HEK293 (cell line): ENCODE measurements around the gene GATM.

Experiments used
- CTCF ChIA-PET: fragments of 350-600 bp; formaldehyde crosslinking; extraction: SDS; loops from one replicate; lab custom pipeline; 2021; ENCODE audit warnings: antibody characterized with exemption; lab: Yijun Ruan, JAX
- POLR2A ChIA-PET: fragments of 300-600 bp; formaldehyde crosslinking; extraction: SDS; loops from one replicate; lab custom pipeline; 2020; ENCODE audit warnings: antibody characterized with exemption, inconsistent platforms; lab: Yijun Ruan, JAX
- H3K27ac ChIP-seq: fragments of 200-500 bp; sonication (Bioruptor generic); 2 replicates; pipeline ENCODE4 v1.5.1; 2014; ENCODE audit warnings: low read depth, low read length, control low read depth, inconsistent platforms; ENCODE audit errors: extremely low read depth
- H3K36me3 ChIP-seq, 2 experiments: fragments of 200-500 bp in 1 of 2; sonication (Bioruptor generic) in 1 of 2; 1 replicate in 1 of 2; 2 replicates in 1 of 2; pipeline ENCODE4 v1.5.1; 2014 to 2017; ENCODE audit warnings: inconsistent platforms in 2 of 2, low read length in 2 of 2; ENCODE audit not compliant: control insufficient read depth in 2 of 2, insufficient read depth in 1 of 2
- H3K4me1 ChIP-seq: fragments of 200-500 bp; sonication (Bioruptor generic); 2 replicates; pipeline ENCODE4 v1.5.1; 2014; ENCODE audit warnings: mild to moderate bottlenecking, low read length, inconsistent platforms; ENCODE audit not compliant: control insufficient read depth, insufficient read depth
- H3K4me3 ChIP-seq: 2 replicates; pipeline ENCODE4 v1.5.1; 2011; ENCODE audit warnings: low read depth, mild to moderate bottlenecking, control low read depth, low read length, moderate library complexity
- H3K9me3 ChIP-seq: fragments of 200-500 bp; sonication (Bioruptor generic); 2 replicates; pipeline ENCODE4 v1.5.1; 2014; ENCODE audit warnings: low read depth, low read length, inconsistent platforms; ENCODE audit not compliant: control insufficient read depth, insufficient read depth
- EGR2 ChIP-seq: fragments of 450-650 bp; formaldehyde crosslinking; IDR thresholded peaks from 2 replicates; pipeline ENCODE4 v1.5.1; 2016; ENCODE audit warnings: low read depth, missing biosample characterization, missing genetic modification characterization
- GFI1B ChIP-seq: fragments of 450-650 bp; formaldehyde crosslinking; IDR thresholded peaks from 2 replicates; pipeline ENCODE4 v1.5.1; 2016; ENCODE audit warnings: missing biosample characterization, missing genetic modification characterization
- GLI4 ChIP-seq: fragments of 450-650 bp; formaldehyde crosslinking; IDR thresholded peaks from 2 replicates; pipeline ENCODE4 v1.5.1; 2016; ENCODE audit warnings: missing biosample characterization, missing genetic modification characterization
- OSR2 ChIP-seq: fragments of 450-650 bp; formaldehyde crosslinking; IDR thresholded peaks from 2 replicates; pipeline ENCODE4 v1.5.1; 2016; ENCODE audit warnings: missing biosample characterization, missing genetic modification characterization
- SP7 ChIP-seq: fragments of 450-650 bp; formaldehyde crosslinking; IDR thresholded peaks from 2 replicates; pipeline ENCODE4 v1.5.1; 2016; ENCODE audit warnings: missing biosample characterization, missing genetic modification characterization
- ZBTB20 ChIP-seq: fragments of 450-650 bp; formaldehyde crosslinking; IDR thresholded peaks from 2 replicates; pipeline ENCODE4 v1.5.1; 2016; ENCODE audit warnings: missing biosample characterization, missing genetic modification characterization
- ZBTB8A ChIP-seq: fragments of 450-650 bp; formaldehyde crosslinking; IDR thresholded peaks from 2 replicates; pipeline ENCODE4 v1.5.1; 2016; ENCODE audit warnings: missing biosample characterization, missing genetic modification characterization
- ZEB2 ChIP-seq: fragments of 450-650 bp; formaldehyde crosslinking; IDR thresholded peaks from 2 replicates; pipeline ENCODE4 v1.5.1; 2016; ENCODE audit warnings: missing biosample characterization, missing genetic modification characterization
- ZNF132 ChIP-seq: fragments of 450-650 bp; formaldehyde crosslinking; IDR thresholded peaks from 2 replicates; pipeline ENCODE4 v1.5.1; 2017; ENCODE audit warnings: missing biosample characterization, missing genetic modification characterization, borderline replicate concordance
- ZNF214 ChIP-seq: fragments of 450-650 bp; formaldehyde crosslinking; IDR thresholded peaks from 2 replicates; pipeline ENCODE4 v1.5.1; 2017; ENCODE audit warnings: missing biosample characterization, mild to moderate bottlenecking, missing genetic modification characterization, borderline replicate concordance
- ZNF223 ChIP-seq: fragments of 450-650 bp; formaldehyde crosslinking; IDR thresholded peaks from 2 replicates; pipeline ENCODE4 v1.5.1; 2016; ENCODE audit warnings: missing biosample characterization, missing genetic modification characterization
- ZNF302 ChIP-seq: fragments of 450-650 bp; formaldehyde crosslinking; IDR thresholded peaks from 2 replicates; pipeline ENCODE4 v1.5.1; 2016; ENCODE audit warnings: missing biosample characterization, missing genetic modification characterization, low read depth
- ZNF501 ChIP-seq: fragments of 450-650 bp; formaldehyde crosslinking; IDR thresholded peaks from 2 replicates; pipeline ENCODE4 v1.5.1; 2016; ENCODE audit warnings: missing biosample characterization, missing genetic modification characterization
- ZNF610 ChIP-seq: fragments of 450-650 bp; formaldehyde crosslinking; IDR thresholded peaks from 2 replicates; pipeline ENCODE4 v1.5.1; 2016; ENCODE audit warnings: missing biosample characterization, missing genetic modification characterization, borderline replicate concordance
- ZNF639 ChIP-seq: fragments of 450-650 bp; formaldehyde crosslinking; IDR thresholded peaks from 2 replicates; pipeline ENCODE4 v1.5.1; 2016; ENCODE audit warnings: missing biosample characterization, missing genetic modification characterization
- ZNF791 ChIP-seq: fragments of 450-650 bp; formaldehyde crosslinking; IDR thresholded peaks from 2 replicates; pipeline ENCODE4 v1.5.1; 2016; ENCODE audit warnings: missing biosample characterization, missing genetic modification characterization
- ZNF830 ChIP-seq: fragments of 450-650 bp; IDR thresholded peaks from 2 replicates; pipeline ENCODE4 v1.5.0; 2018; ENCODE audit warnings: missing biosample characterization, missing genetic modification characterization, low read depth, mild to moderate bottlenecking, moderate library complexity
- TF ChIP-seq, protein P1 (sequence below): fragments of 450-650 bp; formaldehyde crosslinking; IDR thresholded peaks from 2 replicates; pipeline ENCODE4 v1.5.1; 2016; ENCODE audit warnings: missing biosample characterization, missing genetic modification characterization
- TF ChIP-seq, protein P2 (sequence below): fragments of 450-650 bp; formaldehyde crosslinking; IDR thresholded peaks from 2 replicates; pipeline ENCODE4 v1.5.1; 2016; ENCODE audit warnings: missing biosample characterization, missing genetic modification characterization, low read depth

The GATM gene

DNA sequence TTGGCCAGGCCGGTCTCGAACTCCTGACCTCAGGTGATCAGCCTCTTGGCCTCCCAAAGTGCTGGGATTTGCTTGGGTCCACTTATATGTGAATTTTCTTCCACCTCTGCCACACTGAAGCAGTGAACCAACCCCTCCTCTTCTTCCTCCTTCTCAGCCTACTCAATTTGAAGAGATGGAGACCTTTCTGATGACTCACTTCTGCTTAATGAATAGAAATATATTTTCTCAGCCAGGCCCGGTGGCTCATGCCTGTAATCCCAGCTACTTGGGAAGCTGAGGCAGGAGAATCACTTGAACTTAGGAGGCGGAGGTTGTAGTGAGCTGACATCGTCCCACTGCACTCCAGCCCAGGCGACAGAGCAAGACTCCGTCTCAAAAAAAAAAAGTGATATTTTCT lies 46.8 kb upstream of the GATM start:
- ChIA-PET CTCF (no interaction called here), POLR2A (no interaction called here)
- Histone ChIP-seq H3K36me3 (peaks cover 5 to 22% of the 10 kb centered on the region in 2 experiments; a peak in 2 of 3 replicates), H3K9me3 (no peaks in the 10 kb centered on the region), H3K27ac (no peak overlapping the region), H3K4me3 (no peak overlapping the region), H3K4me1 (no peaks in the 10 kb centered on the region)
- TF ChIP-seq EGR2 (tag by site-specific recombination), result 0 out of 2 replicates have a peak, but pooled peaks have one; percentile 12
- TF ChIP-seq ZNF302 (tag by site-specific recombination), result no peak
- peak; percentile 82 for TF ChIP-seq OSR2
- no peak for TF ChIP-seq GLI4 (tag by site-specific recombination)

DNA sequence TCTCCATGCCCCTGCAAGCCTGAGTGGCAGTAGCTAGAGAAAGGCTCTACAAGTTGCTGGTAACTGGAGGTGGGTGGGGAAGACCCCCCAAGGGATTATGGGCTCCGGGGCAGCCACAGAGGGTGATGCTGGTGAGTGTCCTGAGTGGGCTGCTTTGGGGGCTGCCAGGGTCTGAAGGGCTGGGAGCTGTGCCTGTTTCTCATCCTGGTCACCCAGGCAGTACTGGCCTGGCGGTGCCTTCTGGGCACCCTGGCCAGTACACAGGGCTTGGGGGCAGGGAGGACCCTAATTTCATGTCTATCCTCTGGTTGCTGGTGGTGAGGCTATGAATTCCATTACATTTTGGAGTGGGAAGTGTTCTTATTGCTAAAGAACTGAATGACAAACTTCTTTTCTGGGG lies 46.1 kb upstream of the GATM start:
- H3K4me1 ChIP-seq, result no peaks in the 10 kb centered on the region
- ChIA-PET CTCF (interaction anchor here (0.6 kb wide), 1 partner anchor 11 kb away, joined by 4 read pairs; no protein-coding TSS in a partner anchor), POLR2A (no interaction called here)
- no peak for TF ChIP-seq ZNF132 (tag by site-specific recombination)
- TF ChIP-seq ZBTB8A (tag by site-specific recombination), result no peak
- TF ChIP-seq, protein P1, sequence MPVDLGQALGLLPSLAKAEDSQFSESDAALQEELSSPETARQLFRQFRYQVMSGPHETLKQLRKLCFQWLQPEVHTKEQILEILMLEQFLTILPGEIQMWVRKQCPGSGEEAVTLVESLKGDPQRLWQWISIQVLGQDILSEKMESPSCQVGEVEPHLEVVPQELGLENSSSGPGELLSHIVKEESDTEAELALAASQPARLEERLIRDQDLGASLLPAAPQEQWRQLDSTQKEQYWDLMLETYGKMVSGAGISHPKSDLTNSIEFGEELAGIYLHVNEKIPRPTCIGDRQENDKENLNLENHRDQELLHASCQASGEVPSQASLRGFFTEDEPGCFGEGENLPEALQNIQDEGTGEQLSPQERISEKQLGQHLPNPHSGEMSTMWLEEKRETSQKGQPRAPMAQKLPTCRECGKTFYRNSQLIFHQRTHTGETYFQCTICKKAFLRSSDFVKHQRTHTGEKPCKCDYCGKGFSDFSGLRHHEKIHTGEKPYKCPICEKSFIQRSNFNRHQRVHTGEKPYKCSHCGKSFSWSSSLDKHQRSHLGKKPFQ (tag by site-specific recombination), result no peak
- TF ChIP-seq ZNF639, result no peak
- TF ChIP-seq ZNF501, result no peak
- no peak for TF ChIP-seq ZNF791
- TF ChIP-seq ZNF223 (tag by site-specific recombination), result no peak
- no peak for TF ChIP-seq ZNF610
- no peak for TF ChIP-seq ZNF830
- no peak for TF ChIP-seq GFI1B
- H3K4me3 ChIP-seq, result no peak overlapping the region
- no peaks in the 10 kb centered on the region for H3K9me3 ChIP-seq
- H3K27ac ChIP-seq, result no peak overlapping the region
- H3K36me3 ChIP-seq, result peaks cover 7 to 26% of the 10 kb centered on the region in 2 experiments; a peak in 2 of 3 replicates

GRCh38 chr15:45417303-45417950 lies 39.1 kb upstream of the GATM start:
- H3K4me3 ChIP-seq, result no peak overlapping the region
- peaks cover 38 to 84% of the 10 kb centered on the region in 2 experiments for H3K36me3 ChIP-seq
- no peaks in the 10 kb centered on the region for H3K4me1 ChIP-seq
- no peak overlapping the region for H3K27ac ChIP-seq
- no peaks in the 10 kb centered on the region for H3K9me3 ChIP-seq
- POLR2A ChIA-PET, result no interaction called here
- TF ChIP-seq SP7 (tag by site-specific recombination) (peak; percentile 34; the same call in 1 of the 2 replicates), ZNF214 (tag by site-specific recombination) (no peak), ZBTB20 (no peak), ZEB2 (no peak)
- TF ChIP-seq, protein P2, sequence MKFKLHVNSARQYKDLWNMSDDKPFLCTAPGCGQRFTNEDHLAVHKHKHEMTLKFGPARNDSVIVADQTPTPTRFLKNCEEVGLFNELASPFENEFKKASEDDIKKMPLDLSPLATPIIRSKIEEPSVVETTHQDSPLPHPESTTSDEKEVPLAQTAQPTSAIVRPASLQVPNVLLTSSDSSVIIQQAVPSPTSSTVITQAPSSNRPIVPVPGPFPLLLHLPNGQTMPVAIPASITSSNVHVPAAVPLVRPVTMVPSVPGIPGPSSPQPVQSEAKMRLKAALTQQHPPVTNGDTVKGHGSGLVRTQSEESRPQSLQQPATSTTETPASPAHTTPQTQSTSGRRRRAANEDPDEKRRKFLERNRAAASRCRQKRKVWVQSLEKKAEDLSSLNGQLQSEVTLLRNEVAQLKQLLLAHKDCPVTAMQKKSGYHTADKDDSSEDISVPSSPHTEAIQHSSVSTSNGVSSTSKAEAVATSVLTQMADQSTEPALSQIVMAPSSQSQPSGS, result no peak
- CTCF ChIA-PET, result interaction anchor here (0.5 to 1.8 kb wide), 4 partner anchors 12 to 176 kb away, joined by 3 to 12 read pairs (median 3); no protein-coding TSS in a partner anchor
